ENCODE measurements around the gene TCL1A.

DNA sequence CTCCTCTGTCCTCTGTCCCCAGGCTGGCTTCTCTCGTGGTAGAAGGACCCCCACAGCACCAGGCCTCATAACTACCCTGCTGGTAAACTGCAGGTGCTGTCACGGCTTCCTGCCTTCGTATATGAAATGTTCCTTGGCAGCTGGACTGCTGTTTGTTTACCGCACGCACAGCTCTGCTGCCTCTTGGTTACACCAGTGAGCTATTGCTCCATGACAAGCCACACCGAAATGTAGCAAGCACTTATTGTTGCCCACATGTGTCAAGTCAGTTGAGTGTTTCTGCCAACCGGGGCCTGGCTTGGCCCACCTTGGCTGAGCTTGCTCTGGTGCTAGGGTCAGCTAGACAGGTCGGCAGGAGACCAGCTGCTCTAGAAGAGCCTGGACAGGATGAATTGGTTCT is 49.4 kb downstream of the TCL1A start:
- no peak for TF ChIP-seq CTCF (IDR thresholded peaks at IDR 0.05)
- no peak for TF ChIP-seq POLR2A (IDR thresholded peaks at IDR 0.05)
- TF ChIP-seq POLR2AphosphoS5 (IDR thresholded peaks at IDR 0.05): no peak

Measured in transverse colon (tissue), 4 donors.